Measurements from ENCODE around the gene FCRLA.

FCRLA gene

DNA sequence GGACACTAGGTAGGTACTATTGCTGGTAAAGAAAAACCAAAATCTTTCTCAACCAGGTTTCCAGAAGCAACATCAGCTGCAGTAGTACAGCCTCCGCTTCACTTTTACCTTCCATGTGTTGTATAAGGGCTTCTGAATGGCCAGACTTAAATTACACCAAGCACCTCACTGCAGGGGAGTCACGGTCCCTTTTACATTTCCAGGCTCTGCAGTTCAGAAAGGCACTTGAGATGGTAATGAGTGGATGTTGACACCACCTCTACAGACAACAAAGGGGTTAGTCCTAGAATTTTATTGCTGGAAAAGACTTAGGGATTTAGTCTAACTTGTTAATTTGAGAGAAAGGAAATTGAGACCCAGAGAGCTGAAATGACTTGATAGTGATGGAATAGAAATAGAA lies 30.6 kb downstream of the FCRLA start:
- in situ Hi-C loops (cut with HindIII; ENCODE audit: low pct_ligation_motif_present, low sequenced_read_pairs), result no loop called here
- TF ChIP-seq, protein P1, sequence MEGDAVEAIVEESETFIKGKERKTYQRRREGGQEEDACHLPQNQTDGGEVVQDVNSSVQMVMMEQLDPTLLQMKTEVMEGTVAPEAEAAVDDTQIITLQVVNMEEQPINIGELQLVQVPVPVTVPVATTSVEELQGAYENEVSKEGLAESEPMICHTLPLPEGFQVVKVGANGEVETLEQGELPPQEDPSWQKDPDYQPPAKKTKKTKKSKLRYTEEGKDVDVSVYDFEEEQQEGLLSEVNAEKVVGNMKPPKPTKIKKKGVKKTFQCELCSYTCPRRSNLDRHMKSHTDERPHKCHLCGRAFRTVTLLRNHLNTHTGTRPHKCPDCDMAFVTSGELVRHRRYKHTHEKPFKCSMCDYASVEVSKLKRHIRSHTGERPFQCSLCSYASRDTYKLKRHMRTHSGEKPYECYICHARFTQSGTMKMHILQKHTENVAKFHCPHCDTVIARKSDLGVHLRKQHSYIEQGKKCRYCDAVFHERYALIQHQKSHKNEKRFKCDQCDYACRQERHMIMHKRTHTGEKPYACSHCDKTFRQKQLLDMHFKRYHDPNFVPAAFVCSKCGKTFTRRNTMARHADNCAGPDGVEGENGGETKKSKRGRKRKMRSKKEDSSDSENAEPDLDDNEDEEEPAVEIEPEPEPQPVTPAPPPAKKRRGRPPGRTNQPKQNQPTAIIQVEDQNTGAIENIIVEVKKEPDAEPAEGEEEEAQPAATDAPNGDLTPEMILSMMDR (IDR thresholded peaks at IDR 0.05; ENCODE audit: low read depth, low read length, missing control alignments), result no peak

DNA sequence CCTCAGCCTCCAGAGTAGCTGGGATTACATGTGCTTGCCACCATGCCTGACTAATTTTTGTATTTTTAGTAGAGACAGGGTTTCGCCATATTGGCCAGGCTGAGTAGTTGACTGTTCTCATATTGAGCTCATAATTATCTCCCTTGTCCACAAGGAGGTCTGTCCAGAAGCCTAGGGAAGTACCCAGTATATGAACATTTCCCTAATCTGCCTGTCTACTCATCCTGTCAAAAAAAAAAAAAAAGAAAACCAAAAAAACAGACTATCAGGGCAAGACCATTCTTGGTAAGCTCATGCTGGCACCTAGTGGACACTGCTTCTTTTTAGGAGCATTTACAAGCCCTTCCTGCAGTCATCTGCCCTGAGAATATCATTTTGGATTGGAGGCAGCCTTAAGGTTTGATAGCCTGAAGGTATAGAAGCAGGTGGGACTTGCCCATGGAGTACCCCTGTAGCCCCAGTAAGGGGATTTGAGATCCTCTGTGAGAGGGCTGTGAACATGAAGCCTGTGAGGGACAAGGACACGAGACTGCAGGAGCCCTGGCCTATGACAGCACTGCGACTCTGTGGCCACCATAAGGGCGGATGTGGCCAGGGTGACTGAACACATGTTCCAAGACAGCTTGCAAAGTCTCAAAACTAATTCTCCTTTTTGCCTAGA lies 31.7 kb downstream of the FCRLA start:
- Histone ChIP-seq H3K36me3 (replicated peaks) (no peaks in the 10 kb centered on the region), H3K27ac (no peak overlapping the region), H3K27me3 (replicated peaks) (no peaks in the 10 kb centered on the region), H3K4me3 (ENCODE audit: low read depth, low read length) (no peak overlapping the region)
- TF ChIP-seq, protein P1 (IDR thresholded peaks at IDR 0.05; ENCODE audit: low read depth, low read length, missing control alignments), result peak; percentile 73
- in situ Hi-C loops (cut with HindIII; ENCODE audit: low pct_ligation_motif_present, low sequenced_read_pairs), result no loop called here
- peak; percentile 76 for DNase-seq

More for the DNA sequence above, 30.6 kb downstream of the FCRLA start:
- Histone ChIP-seq H3K4me3 (ENCODE audit: low read depth, low read length) (no peak overlapping the region), H3K27ac (no peak overlapping the region), H3K27me3 (replicated peaks) (no peaks in the 10 kb centered on the region), H3K36me3 (replicated peaks) (no peaks in the 10 kb centered on the region)
- no peak for DNase-seq

GRCh38 chr1:161739865-161740566 lies 33.0 kb downstream of the FCRLA start:
- no peak overlapping the region for H3K27ac ChIP-seq
- DNase-seq, result no peak
- no peak overlapping the region for H3K4me3 ChIP-seq (ENCODE audit: low read depth, low read length)
- in situ Hi-C loops (cut with HindIII; ENCODE audit: low pct_ligation_motif_present, low sequenced_read_pairs), result no loop called here
- H3K36me3 ChIP-seq (replicated peaks), result no peaks in the 10 kb centered on the region
- H3K27me3 ChIP-seq (replicated peaks), result no peaks in the 10 kb centered on the region
- TF ChIP-seq, protein P1 (IDR thresholded peaks at IDR 0.05; ENCODE audit: low read depth, low read length, missing control alignments), result no peak

GRCh38 chr1:161740921-161741320 lies 33.9 kb downstream of the FCRLA start:
- no peak overlapping the region for H3K4me3 ChIP-seq (ENCODE audit: low read depth, low read length)

GRCh38 chr1:161743231-161743630 lies 36.2 kb downstream of the FCRLA start:
- DNase-seq, result no peak
- TF ChIP-seq, protein P1 (IDR thresholded peaks at IDR 0.05; ENCODE audit: low read depth, low read length, missing control alignments), result no peak
- in situ Hi-C loops (cut with HindIII; ENCODE audit: low pct_ligation_motif_present, low sequenced_read_pairs), result no loop called here
- no peak overlapping the region for H3K4me3 ChIP-seq (ENCODE audit: low read depth, low read length)
- H3K27ac ChIP-seq, result no peak overlapping the region
- no peaks in the 10 kb centered on the region for H3K27me3 ChIP-seq (replicated peaks)
- H3K36me3 ChIP-seq (replicated peaks), result no peaks in the 10 kb centered on the region

More at GRCh38 chr1:161740921-161741320, 33.9 kb downstream of the FCRLA start:
- DNase-seq, result no peak
- in situ Hi-C loops (cut with HindIII; ENCODE audit: low pct_ligation_motif_present, low sequenced_read_pairs), result no loop called here
- Histone ChIP-seq H3K27ac (no peak overlapping the region), H3K36me3 (replicated peaks) (no peaks in the 10 kb centered on the region), H3K27me3 (replicated peaks) (no peaks in the 10 kb centered on the region)
- TF ChIP-seq, protein P1 (IDR thresholded peaks at IDR 0.05; ENCODE audit: low read depth, low read length, missing control alignments), result no peak
